ENCODE data around the gene GPRIN3. TPM values are rescaled to one million over a fixed set of nuclear protein-coding genes. Genes with fewer than 3 reads are reported as not detected.
"Not testable (repeated sequence)": the region's sequence is repeated elsewhere in the genome, so short reads cannot be mapped to it uniquely, and the experiment has no call there.

Gene GPRIN3
- total and polyA plus RNA-seq, 2 donors (not counting 3 experiments of a cell fraction or from before 2014, with no cell fraction given): 0.17 to 2.2 TPM

GRCh38 chr4:89311433-89311832, 3.8 kb upstream of the GPRIN3 start:
- no peak for DNase-seq (ENCODE audit: low read depth, low spot score)
- CTCF ChIA-PET: interaction anchor here (1.4 to 1.5 kb wide), 2 partner anchors 10 to 14 kb away, joined by 4 read pairs; no protein-coding TSS in a partner anchor

GRCh38 chr4:89309154-89309553, 1.6 kb upstream of the GPRIN3 start:
- dilution Hi-C loops (cut with MboI; ENCODE audit: extremely low pct_ligation_motif_present, low sequenced_read_pairs); H3K4me1 ChIP-seq (ENCODE audit: control insufficient read depth, extremely low read depth, insufficient read depth, low read length); H3K79me2 ChIP-seq (ENCODE audit: control insufficient read depth, insufficient read depth, low read length); BruUV-seq (replicated peaks); H3K36me3 ChIP-seq (ENCODE audit: control insufficient read depth in 2 of 2, extremely low read depth in 1 of 2, insufficient read depth in 2 of 2, low read length in 2 of 2); H2AFZ ChIP-seq (ENCODE audit: low read depth, low read length); H3K9me1 ChIP-seq (replicated peaks; ENCODE audit: control insufficient read depth, extremely low read depth, insufficient read depth, low read length); H3K4me3 ChIP-seq (replicated peaks in 1 of 3; ENCODE audit: insufficient read depth in 1 of 3, low read depth in 1 of 3, low read length in 3 of 3); H3K9ac ChIP-seq (replicated peaks; ENCODE audit: extremely low read depth, insufficient read depth, low read length); H3K27me3 ChIP-seq (ENCODE audit: control insufficient read depth in 2 of 2, insufficient read depth in 2 of 2, low read length in 2 of 2); FAIRE-seq; POLR2A ChIA-PET; H3K9me3 ChIP-seq (replicated peaks; ENCODE audit: control insufficient read depth, insufficient read depth, low read length); H3K27ac ChIP-seq (ENCODE audit: insufficient read depth, low read depth, low read length); H4K20me1 ChIP-seq (replicated peaks; ENCODE audit: control insufficient read depth, extremely low read depth, insufficient read depth, low read length); intact Hi-C loops (cut with micrococcal nuclease); DNase-seq (ENCODE audit: low read depth, low spot score); H3K4me2 ChIP-seq (ENCODE audit: insufficient read depth, low read length): not testable (repeated sequence)
- CTCF ChIA-PET: interaction anchor here (1.5 to 2.6 kb wide), 2 partner anchors 10 to 54 kb away, joined by 4 to 6 read pairs; no protein-coding TSS in a partner anchor

More at GRCh38 chr4:89311433-89311832, 3.8 kb upstream of the GPRIN3 start:
- no peak for FAIRE-seq
- Histone ChIP-seq H3K9me3 (replicated peaks; ENCODE audit: control insufficient read depth, insufficient read depth, low read length) (no peaks in the 10 kb centered on the region), H3K9me1 (replicated peaks; ENCODE audit: control insufficient read depth, extremely low read depth, insufficient read depth, low read length) (no peaks in the 10 kb centered on the region), H3K4me1 (ENCODE audit: control insufficient read depth, extremely low read depth, insufficient read depth, low read length) (peaks cover 10% of the 10 kb centered on the region), H3K36me3 (ENCODE audit: control insufficient read depth in 2 of 2, extremely low read depth in 1 of 2, insufficient read depth in 2 of 2, low read length in 2 of 2) (no peaks in the 10 kb centered on the region), H2AFZ (ENCODE audit: low read depth, low read length) (no peak overlapping the region), H3K4me3 (replicated peaks in 1 of 3; ENCODE audit: insufficient read depth in 1 of 3, low read depth in 1 of 3, low read length in 3 of 3) (no peak overlapping the region), H3K9ac (replicated peaks; ENCODE audit: extremely low read depth, insufficient read depth, low read length) (no peak overlapping the region), H3K4me2 (ENCODE audit: insufficient read depth, low read length) (no peak overlapping the region), H3K27ac (ENCODE audit: insufficient read depth, low read depth, low read length) (no peak overlapping the region), H3K79me2 (ENCODE audit: control insufficient read depth, insufficient read depth, low read length) (no peaks in the 10 kb centered on the region), H3K27me3 (ENCODE audit: control insufficient read depth in 2 of 2, insufficient read depth in 2 of 2, low read length in 2 of 2) (no peaks in the 10 kb centered on the region), H4K20me1 (replicated peaks; ENCODE audit: control insufficient read depth, extremely low read depth, insufficient read depth, low read length) (no peaks in the 10 kb centered on the region)
- intact Hi-C loops (cut with micrococcal nuclease) (no loop called here), dilution Hi-C loops (cut with MboI; ENCODE audit: extremely low pct_ligation_motif_present, low sequenced_read_pairs) (no loop called here)
- POLR2A ChIA-PET: no interaction called here
- TF ChIP-seq POLR2A (IDR thresholded peaks at IDR 0.05; ENCODE audit: low read depth, low read length) (no peak), FOS (IDR thresholded peaks at IDR 0.05; ENCODE audit: borderline replicate concordance, insufficient read depth, low read length) (no peak), MYC (IDR thresholded peaks at IDR 0.05; ENCODE audit: low read depth, low read length) (no peak), GATA2 (IDR thresholded peaks at IDR 0.05; ENCODE audit: insufficient read depth, insufficient read length, low read depth, low read length) (no peak), JUN (IDR thresholded peaks at IDR 0.05; ENCODE audit: borderline replicate concordance, insufficient read depth, insufficient read length, low read depth) (no peak), EZH2 (IDR thresholded peaks at IDR 0.05; ENCODE audit: borderline replicate concordance, low read depth, low read length, severe bottlenecking) (no peak), POLR2AphosphoS5 (IDR thresholded peaks at IDR 0.05; ENCODE audit: insufficient read depth, low read depth, low read length) (no peak)
- TF ChIP-seq, protein P1, sequence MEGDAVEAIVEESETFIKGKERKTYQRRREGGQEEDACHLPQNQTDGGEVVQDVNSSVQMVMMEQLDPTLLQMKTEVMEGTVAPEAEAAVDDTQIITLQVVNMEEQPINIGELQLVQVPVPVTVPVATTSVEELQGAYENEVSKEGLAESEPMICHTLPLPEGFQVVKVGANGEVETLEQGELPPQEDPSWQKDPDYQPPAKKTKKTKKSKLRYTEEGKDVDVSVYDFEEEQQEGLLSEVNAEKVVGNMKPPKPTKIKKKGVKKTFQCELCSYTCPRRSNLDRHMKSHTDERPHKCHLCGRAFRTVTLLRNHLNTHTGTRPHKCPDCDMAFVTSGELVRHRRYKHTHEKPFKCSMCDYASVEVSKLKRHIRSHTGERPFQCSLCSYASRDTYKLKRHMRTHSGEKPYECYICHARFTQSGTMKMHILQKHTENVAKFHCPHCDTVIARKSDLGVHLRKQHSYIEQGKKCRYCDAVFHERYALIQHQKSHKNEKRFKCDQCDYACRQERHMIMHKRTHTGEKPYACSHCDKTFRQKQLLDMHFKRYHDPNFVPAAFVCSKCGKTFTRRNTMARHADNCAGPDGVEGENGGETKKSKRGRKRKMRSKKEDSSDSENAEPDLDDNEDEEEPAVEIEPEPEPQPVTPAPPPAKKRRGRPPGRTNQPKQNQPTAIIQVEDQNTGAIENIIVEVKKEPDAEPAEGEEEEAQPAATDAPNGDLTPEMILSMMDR (IDR thresholded peaks at IDR 0.05; ENCODE audit: extremely low read depth in 1 of 2, insufficient read depth in 1 of 2, low read depth in 1 of 2, low read length in 2 of 2): no peak
- TF ChIP-seq, protein P2, sequence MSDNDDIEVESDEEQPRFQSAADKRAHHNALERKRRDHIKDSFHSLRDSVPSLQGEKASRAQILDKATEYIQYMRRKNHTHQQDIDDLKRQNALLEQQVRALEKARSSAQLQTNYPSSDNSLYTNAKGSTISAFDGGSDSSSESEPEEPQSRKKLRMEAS (IDR thresholded peaks at IDR 0.05; ENCODE audit: insufficient read depth, insufficient read length): no peak
- no TSS peak for BruUV-seq (replicated peaks)
